ENCODE measurements around the gene NR4A1. TPM values are rescaled to one million over a fixed set of nuclear protein-coding genes. Genes with fewer than 3 reads are reported as not detected.

The NR4A1 gene
- total RNA-seq, 1 experiment from 2014 or later, result 25.8 TPM

DNA sequence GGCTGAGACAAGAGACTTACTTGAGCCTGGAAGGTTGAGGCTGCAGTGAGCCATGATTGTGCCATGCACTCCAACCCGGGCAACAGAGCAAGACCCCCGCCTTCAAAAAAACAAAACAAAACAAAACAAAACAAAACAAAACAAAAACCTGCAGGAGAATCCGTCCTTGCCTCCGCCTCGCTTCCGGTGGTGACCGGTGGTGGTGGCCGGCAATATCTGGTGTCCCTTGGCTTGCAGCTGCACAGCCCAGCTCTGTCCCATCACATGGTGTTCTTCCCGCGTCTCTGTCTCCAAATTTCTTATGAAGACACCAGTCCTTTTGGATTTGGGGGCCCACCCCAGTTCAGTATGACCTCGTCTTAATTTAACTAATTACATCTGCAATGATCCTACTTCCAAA, 38.2 kb downstream of the NR4A1 start:
- no peak overlapping the region for H3K4me2 ChIP-seq (ENCODE audit: insufficient read depth, insufficient read length, low read length)
- H3T11ph ChIP-seq (ENCODE audit: low read length), result no peak overlapping the region
- H2BK20ac ChIP-seq (ENCODE audit: low read depth, low read length, poor library complexity, severe bottlenecking), result no peak overlapping the region
- H3K4ac ChIP-seq (ENCODE audit: low read depth, low read length), result no peak overlapping the region
- no peaks in the 10 kb centered on the region; the same call in 1 of the 2 replicates for H3K4me1 ChIP-seq (ENCODE audit: insufficient read depth, low read length)
- H2BK12ac ChIP-seq (ENCODE audit: insufficient read length, low read depth, low read length), result no peak overlapping the region
- H3K14ac ChIP-seq (ENCODE audit: insufficient read depth, low read length), result no peak overlapping the region
- no peak overlapping the region for H2BK120ac ChIP-seq (ENCODE audit: low read depth, low read length, poor library complexity, severe bottlenecking)
- H3K9ac ChIP-seq (ENCODE audit: extremely low read depth, insufficient read length, low read length), result no peak overlapping the region
- no peaks in the 10 kb centered on the region for H3K79me1 ChIP-seq (ENCODE audit: insufficient read depth, low read depth, low read length, poor library complexity, severe bottlenecking)
- no peak overlapping the region for H2AFZ ChIP-seq (ENCODE audit: low read length)
- no peak overlapping the region for H4K5ac ChIP-seq (ENCODE audit: insufficient read length, low read depth, low read length)
- H3K18ac ChIP-seq (ENCODE audit: insufficient read length, low read depth, low read length), result no peak overlapping the region
- H3K79me2 ChIP-seq (ENCODE audit: insufficient read depth, low read length), result no peaks in the 10 kb centered on the region
- no peak overlapping the region for H3K23ac ChIP-seq (ENCODE audit: insufficient read length, low read depth, low read length)
- no peak overlapping the region for H2BK15ac ChIP-seq (ENCODE audit: low read depth, low read length)
- TF ChIP-seq, protein P1, sequence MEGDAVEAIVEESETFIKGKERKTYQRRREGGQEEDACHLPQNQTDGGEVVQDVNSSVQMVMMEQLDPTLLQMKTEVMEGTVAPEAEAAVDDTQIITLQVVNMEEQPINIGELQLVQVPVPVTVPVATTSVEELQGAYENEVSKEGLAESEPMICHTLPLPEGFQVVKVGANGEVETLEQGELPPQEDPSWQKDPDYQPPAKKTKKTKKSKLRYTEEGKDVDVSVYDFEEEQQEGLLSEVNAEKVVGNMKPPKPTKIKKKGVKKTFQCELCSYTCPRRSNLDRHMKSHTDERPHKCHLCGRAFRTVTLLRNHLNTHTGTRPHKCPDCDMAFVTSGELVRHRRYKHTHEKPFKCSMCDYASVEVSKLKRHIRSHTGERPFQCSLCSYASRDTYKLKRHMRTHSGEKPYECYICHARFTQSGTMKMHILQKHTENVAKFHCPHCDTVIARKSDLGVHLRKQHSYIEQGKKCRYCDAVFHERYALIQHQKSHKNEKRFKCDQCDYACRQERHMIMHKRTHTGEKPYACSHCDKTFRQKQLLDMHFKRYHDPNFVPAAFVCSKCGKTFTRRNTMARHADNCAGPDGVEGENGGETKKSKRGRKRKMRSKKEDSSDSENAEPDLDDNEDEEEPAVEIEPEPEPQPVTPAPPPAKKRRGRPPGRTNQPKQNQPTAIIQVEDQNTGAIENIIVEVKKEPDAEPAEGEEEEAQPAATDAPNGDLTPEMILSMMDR (conservative IDR thresholded peaks at IDR 0.05), result no peak
- H3K36me3 Mint-ChIP-seq (ENCODE audit: insufficient read depth in 1 of 3, low read depth in 3 of 3), result no peaks in the 10 kb centered on the region
- no peak overlapping the region for H2BK5ac ChIP-seq (ENCODE audit: insufficient read length, low read length)
- no peak overlapping the region for H3K4me3 Mint-ChIP-seq
- no peak overlapping the region for H4K91ac ChIP-seq (ENCODE audit: insufficient read length, low read depth, low read length)
- no peak for DNase-seq
- no peaks in the 10 kb centered on the region for H3K9me3 ChIP-seq (ENCODE audit: control insufficient read depth, low read depth, low read length)
- H3K23me2 ChIP-seq (ENCODE audit: insufficient read length, low read depth, low read length, poor library complexity, severe bottlenecking), result no peaks in the 10 kb centered on the region
- WGBS (ENCODE audit: extremely low coverage, insufficient read length, low lambda C conversion rate), result no CpG with 5 or more reads among the region's 11 CpGs
- H3K9me3 Mint-ChIP-seq, result no peaks in the 10 kb centered on the region
- no peak overlapping the region for H4K8ac ChIP-seq (replicated peaks; ENCODE audit: insufficient read length, low read depth, low read length)
- H3K56ac ChIP-seq (ENCODE audit: insufficient read length, low read depth, low read length), result no peak overlapping the region
- peaks cover 21% of the 10 kb centered on the region for H3K27me3 Mint-ChIP-seq (ENCODE audit: low read depth)
- no peak overlapping the region; a peak in 2 of 7 replicates for H3K27ac Mint-ChIP-seq
- peaks cover 15 to 19% of the 10 kb centered on the region in 2 experiments for H3K4me1 Mint-ChIP-seq
- no peak overlapping the region for H3K27ac ChIP-seq (ENCODE audit: insufficient read length, low read depth, low read length)
- no peak overlapping the region for H2AK5ac ChIP-seq (ENCODE audit: insufficient read length, low read length)
- no peaks in the 10 kb centered on the region for H3K27me3 ChIP-seq (ENCODE audit: insufficient read depth, low read length)
- no peaks in the 10 kb centered on the region for H4K20me1 ChIP-seq (ENCODE audit: control insufficient read depth, insufficient read depth, insufficient read length)

Data from H9 (cell line).